ENCODE results near the gene PTPRM. TPM values are rescaled to one million over a fixed set of nuclear protein-coding genes. Genes with fewer than 3 reads are reported as not detected.

Gene PTPRM
- total RNA-seq, 4 donors from 2014 or later = 21.4 to 41.8 (median 29.6) TPM

DNA sequence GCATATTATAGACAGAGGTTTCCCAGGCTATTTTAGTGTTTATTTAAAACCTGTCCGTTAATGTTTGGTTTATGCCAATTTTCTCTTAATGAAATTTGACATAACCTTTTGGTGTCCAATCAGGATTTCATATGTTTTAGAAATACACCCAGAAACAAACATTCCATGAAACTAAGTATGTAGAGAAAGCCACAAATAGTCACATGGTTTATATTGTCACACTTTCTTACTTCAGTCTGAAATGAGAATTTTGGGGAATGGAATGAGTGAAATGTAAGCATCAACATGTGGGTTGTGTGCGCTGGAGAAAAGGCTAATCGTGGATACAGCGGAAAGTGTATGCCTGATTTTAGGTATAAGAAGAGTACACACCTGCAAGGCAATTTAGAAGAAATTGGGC is 765.2 kb downstream of the PTPRM start:
- TF ChIP-seq CTCF (IDR thresholded peaks at IDR 0.05) (no peak), POLR2A (IDR thresholded peaks at IDR 0.05) (no peak)
- 79 to 91% methylated on average over 4 of the region's 4 CpGs for WGBS, 2 donors
- intact Hi-C loops (cut with DNase I; ENCODE audit: low total_unique reads) = no loop called here
- no peak for DNase-seq (ENCODE audit: low spot score in 2 of 2)
- H3K4me3 ChIP-seq (ENCODE audit: low read depth, poor library complexity, severe bottlenecking) = no peak overlapping the region

DNA sequence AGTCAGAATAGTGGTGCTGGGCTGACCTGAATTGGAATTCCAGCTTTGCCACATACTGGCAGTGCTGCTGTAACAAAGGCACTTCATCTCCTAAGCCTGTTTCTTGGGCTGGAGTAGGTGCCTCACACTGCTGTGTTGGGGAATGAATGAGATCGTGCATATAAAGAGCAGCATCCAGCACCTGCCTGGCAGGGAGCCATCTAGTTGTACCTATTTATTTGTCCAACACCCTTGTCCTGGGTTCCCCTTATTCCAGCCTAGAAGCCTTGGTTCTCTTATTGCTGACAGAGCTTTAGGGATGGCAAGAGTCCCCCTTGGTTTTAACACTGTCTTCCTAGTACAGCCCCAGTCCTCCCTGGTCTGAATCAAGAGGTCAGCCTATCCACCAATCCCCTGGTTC is 766.8 kb downstream of the PTPRM start:
- no peak overlapping the region for H3K4me3 ChIP-seq (ENCODE audit: low read depth, poor library complexity, severe bottlenecking)
- WGBS, 2 donors = 65 to 100% methylated on average over 1 of the region's 1 CpG
- TF ChIP-seq CTCF (IDR thresholded peaks at IDR 0.05) (no peak), POLR2A (IDR thresholded peaks at IDR 0.05) (no peak)
- DNase-seq (ENCODE audit: low spot score in 2 of 2) = no peak
- intact Hi-C loops (cut with DNase I; ENCODE audit: low total_unique reads) = no loop called here

GRCh38 chr18:8337211-8337610 is 770.1 kb downstream of the PTPRM start:
- no peak overlapping the region for H3K4me3 ChIP-seq (ENCODE audit: low read depth, poor library complexity, severe bottlenecking)
- intact Hi-C loops (cut with DNase I; ENCODE audit: low total_unique reads) = no loop called here

DNA sequence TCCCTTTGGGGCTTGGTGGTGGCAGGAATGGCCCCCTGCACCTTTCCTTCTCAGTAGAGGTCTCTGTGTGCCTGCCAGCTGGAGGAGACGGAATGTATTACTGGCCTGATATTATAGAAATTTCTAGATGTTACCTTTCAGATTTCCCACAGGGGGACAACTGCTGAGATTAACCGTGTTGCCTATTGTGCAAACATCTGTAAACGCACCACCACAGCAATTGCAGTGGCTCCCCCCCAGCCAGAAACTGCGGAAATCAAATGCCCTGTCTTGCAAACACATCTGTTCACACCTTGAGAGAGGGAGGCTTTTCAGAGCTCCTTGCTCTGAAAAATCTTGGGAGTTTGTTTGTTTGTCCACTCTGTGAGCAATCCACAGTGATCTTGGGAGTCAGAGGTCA is 772.1 kb downstream of the PTPRM start:
- no peak for DNase-seq (ENCODE audit: low spot score in 2 of 2)
- no peak overlapping the region for H3K4me3 ChIP-seq (ENCODE audit: low read depth, poor library complexity, severe bottlenecking)
- TF ChIP-seq CTCF (IDR thresholded peaks at IDR 0.05) (no peak), POLR2A (IDR thresholded peaks at IDR 0.05) (no peak)
- 83 to 85% methylated on average over 4 of the region's 4 CpGs for WGBS, 2 donors
- intact Hi-C loops (cut with DNase I; ENCODE audit: low total_unique reads) = no loop called here

More at GRCh38 chr18:8337211-8337610, 770.1 kb downstream of the PTPRM start:
- TF ChIP-seq POLR2A (IDR thresholded peaks at IDR 0.05) (no peak), CTCF (IDR thresholded peaks at IDR 0.05) (no peak)
- no peak for DNase-seq (ENCODE audit: low spot score in 2 of 2)
- 84 to 87% methylated on average over 3 of the region's 3 CpGs for WGBS, 2 donors

DNA sequence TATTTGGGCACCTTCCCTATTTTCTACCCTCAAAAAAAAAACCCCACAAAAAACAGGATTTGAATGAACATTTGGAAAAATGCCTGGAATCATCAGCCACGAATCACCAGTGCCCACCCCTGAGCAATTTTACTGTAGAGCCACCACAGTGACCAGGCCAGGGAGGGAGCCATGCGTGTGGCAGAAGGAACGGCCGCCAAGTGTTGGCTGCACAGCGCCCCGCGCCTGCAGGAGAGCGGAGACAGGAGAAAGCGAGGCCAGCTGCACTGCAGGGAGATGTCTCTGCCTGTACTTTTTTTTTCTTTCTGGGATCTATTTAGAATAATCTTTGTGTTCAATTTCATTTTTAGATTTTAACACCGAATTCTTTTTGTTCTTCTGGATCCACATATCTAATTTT is 772.8 kb downstream of the PTPRM start:
- intact Hi-C loops (cut with DNase I; ENCODE audit: low total_unique reads) = no loop called here
- no peak overlapping the region for H3K4me3 ChIP-seq (ENCODE audit: low read depth, poor library complexity, severe bottlenecking)

More for the DNA sequence above, 772.8 kb downstream of the PTPRM start:
- TF ChIP-seq POLR2A (IDR thresholded peaks at IDR 0.05) (no peak), CTCF (IDR thresholded peaks at IDR 0.05) (no peak)
- 79 to 81% methylated on average over 10 of the region's 10 CpGs for WGBS, 2 donors
- no peak for DNase-seq (ENCODE audit: low spot score in 2 of 2)

All from lower leg skin (tissue), 4 donors.